ENCODE measurements around the gene EEPD1.
"Not testable (repeated sequence)": the region's sequence is repeated elsewhere in the genome, so short reads cannot be mapped to it uniquely, and the experiment has no call there.

EEPD1 gene

GRCh38 chr7:36244429-36244828 is 91.4 kb downstream of the EEPD1 start:
- no peak overlapping the region for H3K27ac ChIP-seq (ENCODE audit: low read length)
- H3K4me2 ChIP-seq (ENCODE audit: low read length) = no peak overlapping the region
- H2AFZ ChIP-seq (ENCODE audit: low read depth, low read length) = no peak overlapping the region
- H3K36me3 ChIP-seq (replicated peaks; ENCODE audit: low read depth, low read length) = no peaks in the 10 kb centered on the region
- no peak overlapping the region for H3K9ac ChIP-seq (ENCODE audit: low read length)
- no peaks in the 10 kb centered on the region for H4K20me1 ChIP-seq (ENCODE audit: insufficient read depth, low read length)
- H3K9me3 ChIP-seq (ENCODE audit: insufficient read depth, low read length) = no peaks in the 10 kb centered on the region
- H3K79me2 ChIP-seq (ENCODE audit: low read length) = no peaks in the 10 kb centered on the region
- no peaks in the 10 kb centered on the region for H3K27me3 ChIP-seq (ENCODE audit: low read depth, low read length)
- no peaks in the 10 kb centered on the region for H3K4me1 ChIP-seq (ENCODE audit: low read length)
- H3K4me3 ChIP-seq (ENCODE audit: low read length) = no peak overlapping the region
- TF ChIP-seq EZH2phosphoT487 (IDR thresholded peaks at IDR 0.05; ENCODE audit: low read depth) (no peak), CTCF (IDR thresholded peaks at IDR 0.05; ENCODE audit: low read depth, low read length) (no peak)

GRCh38 chr7:36245684-36246299 is 92.7 kb downstream of the EEPD1 start:
- no peak overlapping the region for H2AFZ ChIP-seq (ENCODE audit: low read depth, low read length)
- no peak overlapping the region for H3K4me3 ChIP-seq (ENCODE audit: low read length)
- H3K79me2 ChIP-seq (ENCODE audit: low read length) = no peaks in the 10 kb centered on the region
- H3K4me2 ChIP-seq (ENCODE audit: low read length) = no peak overlapping the region
- TF ChIP-seq CTCF (IDR thresholded peaks at IDR 0.05; ENCODE audit: low read depth, low read length) = no peak
- no peak for TF ChIP-seq EZH2phosphoT487 (IDR thresholded peaks at IDR 0.05; ENCODE audit: low read depth)
- no peaks in the 10 kb centered on the region for H4K20me1 ChIP-seq (ENCODE audit: insufficient read depth, low read length)
- no peak overlapping the region for H3K27ac ChIP-seq (ENCODE audit: low read length)
- no peaks in the 10 kb centered on the region for H3K36me3 ChIP-seq (replicated peaks; ENCODE audit: low read depth, low read length)
- H3K9me3 ChIP-seq (ENCODE audit: insufficient read depth, low read length) = no peaks in the 10 kb centered on the region
- H3K4me1 ChIP-seq (ENCODE audit: low read length) = no peaks in the 10 kb centered on the region
- no peak overlapping the region for H3K9ac ChIP-seq (ENCODE audit: low read length)
- H3K27me3 ChIP-seq (ENCODE audit: low read depth, low read length) = no peaks in the 10 kb centered on the region

GRCh38 chr7:36249091-36249490 is 96.0 kb downstream of the EEPD1 start:
- Histone ChIP-seq H3K79me2 (ENCODE audit: low read length) (no peaks in the 10 kb centered on the region), H3K27ac (ENCODE audit: low read length) (no peak overlapping the region), H3K9me3 (ENCODE audit: insufficient read depth, low read length) (no peaks in the 10 kb centered on the region), H3K27me3 (ENCODE audit: low read depth, low read length) (no peaks in the 10 kb centered on the region), H3K4me2 (ENCODE audit: low read length) (no peak overlapping the region), H3K9ac (ENCODE audit: low read length) (no peak overlapping the region), H3K4me3 (ENCODE audit: low read length) (no peak overlapping the region), H4K20me1 (ENCODE audit: insufficient read depth, low read length) (no peaks in the 10 kb centered on the region), H2AFZ (ENCODE audit: low read depth, low read length) (no peak overlapping the region), H3K4me1 (ENCODE audit: low read length) (no peaks in the 10 kb centered on the region), H3K36me3 (replicated peaks; ENCODE audit: low read depth, low read length) (no peaks in the 10 kb centered on the region)
- TF ChIP-seq CTCF (IDR thresholded peaks at IDR 0.05; ENCODE audit: low read depth, low read length) = no peak
- no peak for TF ChIP-seq EZH2phosphoT487 (IDR thresholded peaks at IDR 0.05; ENCODE audit: low read depth)

- no peak for TF ChIP-seq CTCF (IDR thresholded peaks at IDR 0.05; ENCODE audit: low read depth, low read length)
- TF ChIP-seq EZH2phosphoT487 (IDR thresholded peaks at IDR 0.05; ENCODE audit: low read depth) = no peak
- H3K9me3 ChIP-seq (ENCODE audit: insufficient read depth, low read length) = no peaks in the 10 kb centered on the region
- no peaks in the 10 kb centered on the region for H3K79me2 ChIP-seq (ENCODE audit: low read length)
- no peak overlapping the region for H2AFZ ChIP-seq (ENCODE audit: low read depth, low read length)
- H3K27ac ChIP-seq (ENCODE audit: low read length) = no peak overlapping the region
- H3K27me3 ChIP-seq (ENCODE audit: low read depth, low read length) = no peaks in the 10 kb centered on the region
- no peaks in the 10 kb centered on the region for H4K20me1 ChIP-seq (ENCODE audit: insufficient read depth, low read length)
- H3K4me3 ChIP-seq (ENCODE audit: low read length) = no peak overlapping the region
- H3K36me3 ChIP-seq (replicated peaks; ENCODE audit: low read depth, low read length) = no peaks in the 10 kb centered on the region
- peaks cover 4% of the 10 kb centered on the region for H3K4me1 ChIP-seq (ENCODE audit: low read length)
- no peak overlapping the region for H3K4me2 ChIP-seq (ENCODE audit: low read length)
- H3K9ac ChIP-seq (ENCODE audit: low read length) = no peak overlapping the region
Measured at GRCh38 chr7:36253699-36254098, 100.6 kb downstream of the EEPD1 start.

GRCh38 chr7:36258510-36259259 is 105.6 kb downstream of the EEPD1 start:
- H3K4me3 ChIP-seq (ENCODE audit: low read length); H3K27ac ChIP-seq (ENCODE audit: low read length); H3K27me3 ChIP-seq (ENCODE audit: low read depth, low read length); H3K79me2 ChIP-seq (ENCODE audit: low read length); H3K9ac ChIP-seq (ENCODE audit: low read length); H3K9me3 ChIP-seq (ENCODE audit: insufficient read depth, low read length); H3K36me3 ChIP-seq (replicated peaks; ENCODE audit: low read depth, low read length); H2AFZ ChIP-seq (ENCODE audit: low read depth, low read length); H4K20me1 ChIP-seq (ENCODE audit: insufficient read depth, low read length): not testable (repeated sequence)
- peaks cover 39% of the 10 kb centered on the region for H3K4me1 ChIP-seq (ENCODE audit: low read length)
- H3K4me2 ChIP-seq (ENCODE audit: low read length) = peak overlapping the region; percentile 22; the same call in 1 of the 2 replicates

Data from OCI-LY3 (cell line).